Body of pancreas (tissue), 4 donors: ENCODE data around the gene CYBC1. TPM values are rescaled to one million over a fixed set of nuclear protein-coding genes. Genes with fewer than 3 reads are reported as not detected.

ENCODE experiments used
- ATAC-seq: fragments of 150-250 bp; one replicate; pipeline ENCODE4 v1.9.1; 2016
- DNase-seq, 4 donors: peaks; one replicate each; pipeline ENCODE4 v3.0.0-alpha.2; 2019
- H3K27ac ChIP-seq, 4 donors: fragments of 200-600 bp; sonication (generic); 1 replicate in 3 of 4; 2 replicates in 1 of 4; pipeline versions ENCODE4 v1.5.1 to v1.6.1; 2016 to 2019; ENCODE audit warnings: mild to moderate bottlenecking in 1 of 4, mixed read lengths in 1 of 4, moderate library complexity in 1 of 4
- H3K27me3 ChIP-seq, 2 donors: fragments of 200-600 bp; sonication (generic); one replicate each; pipeline ENCODE4 v1.6.0; 2016; ENCODE audit warnings: mild to moderate bottlenecking in 1 of 2
- H3K36me3 ChIP-seq, 2 donors: fragments of 200-600 bp; sonication (generic); replicated peaks in 1 of 2; 2 replicates each; pipeline ENCODE4 v1.5.1; 2016; ENCODE audit warnings: low read depth in 2 of 2; ENCODE audit not compliant: insufficient read depth in 1 of 2
- H3K4me1 ChIP-seq: fragments of 200-600 bp; sonication (generic); one replicate; pipeline ENCODE4 v1.6.0; 2016
- H3K4me3 ChIP-seq, 2 donors: fragments of 200-600 bp; sonication (generic); 1 replicate in 1 of 2; 2 replicates in 1 of 2; pipeline ENCODE4 v1.5.1; 2016 to 2019
- H3K9me3 ChIP-seq, 3 donors: fragments of 200-600 bp; sonication (generic); 1 replicate in 2 of 3; 2 replicates in 1 of 3; pipeline ENCODE4 v1.5.1; 2016
- POLR2A ChIP-seq, 3 donors: fragments of 450-650 bp; IDR thresholded peaks; one replicate each; pipeline ENCODE4 v1.6.1; 2016; ENCODE audit warnings: antibody characterized with exemption in 3 of 3, mild to moderate bottlenecking in 2 of 3
- WGBS, 2 donors: methylation state at CpG; one replicate each; pipeline ENCODE4 v1.1.5; 2017; 5-methylcytosine and 5-hydroxymethylcytosine counted together
- intact Hi-C: fragments of 100-400 bp; cut with DNase I; formaldehyde crosslinking; loops from one replicate; pipeline ENCODE4 v1.15.1; 2023
- total RNA-seq, 2 donors: library from RNA; depleted of rRNA; stranded (reverse); fragments of >200 nt; gene quantifications; one replicate each; pipeline ENCODE4 v1.1.0, GENCODE V29; 2016
- TF ChIP-seq, protein P1 (sequence below), 7 experiments: fragments of 450-650 bp in 4 of 7; fragments of 200-600 bp in 3 of 7; sonication (generic) in 3 of 7; IDR thresholded peaks; one replicate each; pipeline ENCODE4 v1.5.1; 2016 to 2019; ENCODE audit warnings: antibody characterized with exemption in 7 of 7

CYBC1 gene
- total RNA-seq, 2 donors from 2014 or later, result 53.1 to 68.2 TPM

DNA sequence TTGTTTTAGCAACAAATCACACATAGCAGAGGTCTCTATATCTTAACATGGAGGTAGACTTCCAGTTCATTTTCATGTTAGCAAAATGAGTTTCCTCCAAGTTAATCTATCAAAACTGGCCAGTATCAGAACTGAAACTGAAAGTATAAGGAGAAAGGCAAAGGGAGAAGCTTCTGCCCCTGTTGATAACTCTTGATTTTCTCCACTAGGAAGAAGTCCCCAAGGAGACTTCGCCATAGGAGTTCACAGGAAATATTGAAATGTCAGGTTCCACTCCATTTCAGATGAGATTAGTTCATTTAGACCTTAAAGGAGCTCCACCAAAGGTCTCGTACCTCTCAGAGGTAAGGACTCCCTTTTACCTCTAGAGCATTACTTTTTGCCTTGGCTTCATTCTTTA is 31.0 kb downstream of the CYBC1 start:
- DNase-seq (no peak), ATAC-seq (no peak)
- no peak overlapping the region for H3K27ac ChIP-seq
- no peak overlapping the region for H3K4me3 ChIP-seq
- H3K9me3 ChIP-seq, result no peaks in the 10 kb centered on the region
- no peaks in the 10 kb centered on the region for H3K27me3 ChIP-seq
- no peaks in the 10 kb centered on the region for H3K36me3 ChIP-seq
- H3K4me1 ChIP-seq, result peaks cover 24% of the 10 kb centered on the region
- WGBS, 2 donors, result 91 to 97% methylated on average over 2 of the region's 2 CpGs
- intact Hi-C loops, result no loop called here
- TF ChIP-seq POLR2A (IDR thresholded peaks at IDR 0.05), result no peak
- TF ChIP-seq, protein P1, sequence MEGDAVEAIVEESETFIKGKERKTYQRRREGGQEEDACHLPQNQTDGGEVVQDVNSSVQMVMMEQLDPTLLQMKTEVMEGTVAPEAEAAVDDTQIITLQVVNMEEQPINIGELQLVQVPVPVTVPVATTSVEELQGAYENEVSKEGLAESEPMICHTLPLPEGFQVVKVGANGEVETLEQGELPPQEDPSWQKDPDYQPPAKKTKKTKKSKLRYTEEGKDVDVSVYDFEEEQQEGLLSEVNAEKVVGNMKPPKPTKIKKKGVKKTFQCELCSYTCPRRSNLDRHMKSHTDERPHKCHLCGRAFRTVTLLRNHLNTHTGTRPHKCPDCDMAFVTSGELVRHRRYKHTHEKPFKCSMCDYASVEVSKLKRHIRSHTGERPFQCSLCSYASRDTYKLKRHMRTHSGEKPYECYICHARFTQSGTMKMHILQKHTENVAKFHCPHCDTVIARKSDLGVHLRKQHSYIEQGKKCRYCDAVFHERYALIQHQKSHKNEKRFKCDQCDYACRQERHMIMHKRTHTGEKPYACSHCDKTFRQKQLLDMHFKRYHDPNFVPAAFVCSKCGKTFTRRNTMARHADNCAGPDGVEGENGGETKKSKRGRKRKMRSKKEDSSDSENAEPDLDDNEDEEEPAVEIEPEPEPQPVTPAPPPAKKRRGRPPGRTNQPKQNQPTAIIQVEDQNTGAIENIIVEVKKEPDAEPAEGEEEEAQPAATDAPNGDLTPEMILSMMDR (IDR thresholded peaks at IDR 0.05), result no peak

DNA sequence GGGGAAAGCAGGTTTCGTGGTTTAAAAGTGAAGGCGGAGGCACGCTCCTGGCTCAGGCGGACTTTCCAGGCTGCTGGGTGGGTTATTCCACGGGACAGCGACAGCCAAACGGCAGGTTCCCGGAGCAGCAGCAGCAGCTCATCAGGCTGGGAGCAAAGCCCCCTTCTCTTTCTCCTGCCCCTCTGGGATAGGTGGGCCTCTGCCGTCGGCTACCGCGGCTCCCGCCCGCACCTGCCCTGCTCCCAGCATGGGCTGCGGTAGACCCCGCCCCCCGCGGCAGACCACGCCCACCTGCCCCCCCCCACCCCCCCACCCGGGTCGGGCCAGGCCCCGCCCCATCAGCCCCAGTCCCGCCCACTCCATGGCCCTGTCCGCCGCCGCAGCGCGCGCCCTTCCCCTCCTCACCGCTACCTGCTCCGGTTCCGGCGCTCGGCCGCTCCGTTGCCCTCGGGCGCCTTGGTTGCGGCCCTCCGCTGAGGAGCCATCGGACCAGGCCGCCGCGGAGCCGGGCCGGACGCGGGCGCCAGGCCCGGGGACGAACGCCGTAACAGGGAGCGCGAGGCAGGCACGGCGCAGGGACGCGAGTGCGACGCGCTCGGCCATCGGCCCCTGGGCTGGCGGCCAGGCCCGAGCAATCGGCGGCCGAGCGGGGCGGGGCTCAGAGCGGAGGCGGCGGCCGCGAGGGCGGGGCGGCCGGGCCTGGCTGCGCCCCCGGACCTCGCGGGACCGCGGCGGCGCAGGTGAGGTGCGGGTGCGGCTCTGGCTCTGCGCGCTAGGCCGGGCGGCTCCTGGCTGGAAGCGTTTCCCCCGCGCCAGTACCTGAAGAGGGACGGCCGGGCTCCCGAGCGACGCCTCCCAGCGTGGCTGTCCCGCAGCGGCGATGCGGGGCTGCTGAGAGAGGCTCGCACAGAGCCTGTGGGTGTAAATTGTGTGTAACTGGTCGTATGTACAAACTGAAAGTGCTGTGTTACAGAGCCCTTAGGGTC is 32.3 kb downstream of the CYBC1 start, which contains the start of the genes HEXD and OGFOD3:
Gene HEXD (plus strand): TSS at position 347 of the 986 bp plus-strand sequence. CDS start 1,453 bp downstream, outside the sequence.
Gene OGFOD3 (minus strand): TSS at position 586 of the 986 bp plus-strand sequence. CDS start 101 bp downstream, at position 485.
- Histone ChIP-seq H3K36me3 (no peaks in the 10 kb centered on the region), H3K4me1 (peaks cover 27% of the 10 kb centered on the region), H3K9me3 (no peaks in the 10 kb centered on the region), H3K27me3 (no peaks in the 10 kb centered on the region), H3K27ac (peak within 1 kb of the TSS; percentile 78 to 96 (median 91)), H3K4me3 (peak within 1 kb of the TSS; percentile 54 to 66)
- intact Hi-C loops, result no loop called here
- TF ChIP-seq POLR2A (IDR thresholded peaks at IDR 0.05), result peak in 2 of 3 donors; percentile 30 to 44
- TF ChIP-seq, protein P1 (IDR thresholded peaks at IDR 0.05), result peak in 2 of 7 experiments; percentile 2 to 43
- ATAC-seq, result peak; percentile 96
- peak; percentile 82 to 89 (median 86) for DNase-seq
- WGBS, 2 donors, result 1 to 3% methylated on average over 9 to 86 of the region's 108 CpGs

DNA sequence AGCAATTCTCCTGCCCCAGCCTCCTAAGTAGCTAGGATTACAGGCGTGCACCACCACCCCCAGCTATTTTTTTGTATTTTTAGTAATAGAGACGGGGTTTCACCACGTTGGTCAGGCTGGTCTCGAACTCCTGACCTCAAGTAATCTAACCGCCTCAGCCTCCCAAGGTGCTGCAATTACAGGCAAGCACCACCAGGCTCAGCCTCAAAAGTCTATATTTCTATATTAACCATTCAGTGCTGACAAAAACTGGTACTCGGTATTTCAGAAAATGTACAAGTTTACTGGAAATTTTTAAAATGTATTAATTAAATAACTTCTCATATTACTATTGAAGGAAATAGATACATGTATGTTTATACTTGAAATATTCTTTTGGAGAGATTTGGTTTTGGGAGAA is 33.8 kb downstream of the CYBC1 start:
- TF ChIP-seq, protein P1 (IDR thresholded peaks at IDR 0.05), result no peak
- no peak for TF ChIP-seq POLR2A (IDR thresholded peaks at IDR 0.05)
- no peaks in the 10 kb centered on the region for H3K36me3 ChIP-seq
- H3K9me3 ChIP-seq, result no peaks in the 10 kb centered on the region
- 91% methylated on average over 6 of the region's 6 CpGs for WGBS, 2 donors
- intact Hi-C loops, result no loop called here
- H3K4me1 ChIP-seq, result peaks cover 36% of the 10 kb centered on the region
- H3K4me3 ChIP-seq, result no peak overlapping the region
- ATAC-seq (no peak), DNase-seq (no peak)
- no peak overlapping the region for H3K27ac ChIP-seq
- H3K27me3 ChIP-seq, result no peaks in the 10 kb centered on the region

DNA sequence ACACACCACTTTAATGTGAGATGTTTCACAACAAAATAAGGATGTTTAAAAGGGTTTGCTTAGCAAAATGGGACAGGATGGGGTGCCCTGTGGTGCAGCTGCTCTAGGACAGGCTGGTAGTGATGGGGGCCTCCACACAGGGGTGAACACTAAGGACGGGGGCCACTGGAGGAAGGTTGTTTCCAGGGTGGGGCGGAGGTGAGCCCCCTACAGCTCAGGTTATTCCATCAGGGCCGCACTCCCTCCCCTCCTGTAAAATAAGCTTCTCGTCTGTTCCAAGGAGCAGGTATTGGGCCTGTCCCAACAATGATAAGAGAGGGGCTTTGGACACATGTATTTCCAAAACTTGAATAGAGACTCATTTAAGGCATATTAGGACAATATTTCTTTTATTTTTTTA is 34.3 kb downstream of the CYBC1 start:
- Histone ChIP-seq H3K9me3 (no peaks in the 10 kb centered on the region), H3K27me3 (no peaks in the 10 kb centered on the region), H3K4me3 (no peak overlapping the region), H3K4me1 (peaks cover 36% of the 10 kb centered on the region), H3K36me3 (no peaks in the 10 kb centered on the region), H3K27ac (no peak overlapping the region)
- ATAC-seq (no peak), DNase-seq (no peak)
- 90 to 92% methylated on average over 4 of the region's 4 CpGs for WGBS, 2 donors
- intact Hi-C loops, result no loop called here
- TF ChIP-seq, protein P1 (IDR thresholded peaks at IDR 0.05), result no peak
- TF ChIP-seq POLR2A (IDR thresholded peaks at IDR 0.05), result no peak
